IMR-90 (cell line): ENCODE results near the gene NNT. TPM values are rescaled to one million over a fixed set of nuclear protein-coding genes. Genes with fewer than 3 reads are reported as not detected.
A peak's percentile ranks its signal among the peaks of the same experiment; 100 is the strongest.

ENCODE experiments used
- ATAC-seq: fragments of 200-7000 bp; cut with Tn5 transposase; 2 replicates; pipeline ENCODE4 v1.9.1; 2020; ENCODE audit warnings: low read depth, mild to moderate bottlenecking, moderate library complexity
- BruUV-seq: library from RNA; stranded (reverse); fragments of 400-500 nt; replicated peaks from 2 replicates; lab custom pipeline; 2021; lab: Mats Ljungman, UMichigan
- CTCF ChIA-PET: fragments of 300-600 bp; formaldehyde crosslinking; extraction: SDS; loops from one replicate; lab custom pipeline; 2021; ENCODE audit warnings: antibody characterized with exemption; lab: Yijun Ruan, JAX
- POLR2A ChIA-PET: fragments of 300-600 bp; sonication (Branson Sonifier 250); formaldehyde crosslinking; loops from one replicate; lab custom pipeline; 2022; ENCODE audit warnings: antibody characterized with exemption; ENCODE audit not compliant: unreplicated experiment; lab: Charles Lee
- DNase-seq: peaks from one replicate; pipeline ENCODE4 v3.0.0; 2013
- H2AFZ ChIP-seq: replicated peaks from 2 replicates; pipeline ENCODE3; 2013; ENCODE audit warnings: low read length, mild to moderate bottlenecking; ENCODE audit not compliant: poor library complexity
- H2AK5ac ChIP-seq: 2 replicates; pipeline ENCODE4 v1.6.1; 2013; ENCODE audit warnings: low read depth, low read length, inconsistent platforms
- H2AK9ac ChIP-seq: replicated peaks from 2 replicates; pipeline ENCODE3; 2013; ENCODE audit warnings: mild to moderate bottlenecking, low read depth, low read length, moderate library complexity; ENCODE audit not compliant: poor library complexity
- H2BK120ac ChIP-seq: 2 replicates; pipeline ENCODE4 v1.6.1; 2013; ENCODE audit warnings: low read depth, low read length, inconsistent platforms
- H2BK15ac ChIP-seq: 3 replicates; pipeline ENCODE4 v1.6.1; 2013; ENCODE audit warnings: low read depth, low read length, inconsistent platforms
- H2BK20ac ChIP-seq: 2 replicates; pipeline ENCODE4 v1.6.1; 2013; ENCODE audit warnings: low read depth, mild to moderate bottlenecking, inconsistent platforms, low read length, moderate library complexity
- H2BK5ac ChIP-seq: 2 replicates; pipeline ENCODE4 v1.6.1; 2013; ENCODE audit warnings: mild to moderate bottlenecking, low read depth, low read length, inconsistent platforms; ENCODE audit not compliant: poor library complexity, severe bottlenecking
- H3K14ac ChIP-seq: replicated peaks from 2 replicates; pipeline ENCODE4 v1.6.1; 2013; ENCODE audit warnings: low read depth, low read length, inconsistent platforms
- H3K18ac ChIP-seq: 2 replicates; pipeline ENCODE4 v1.6.1; 2013; ENCODE audit warnings: low read depth, low read length, control low read depth
- H3K23ac ChIP-seq: 2 replicates; pipeline ENCODE4 v1.6.1; 2013; ENCODE audit warnings: low read depth, low read length, inconsistent platforms
- H3K27ac ChIP-seq: 2 replicates; pipeline ENCODE4 v1.5.1; 2013; ENCODE audit warnings: mild to moderate bottlenecking, control low read depth, low read length; ENCODE audit not compliant: insufficient read depth
- H3K27me3 ChIP-seq: 2 replicates; pipeline ENCODE4 v1.6.1; 2013; ENCODE audit warnings: low read length; ENCODE audit not compliant: control insufficient read depth, insufficient read depth
- H3K36me3 ChIP-seq: 2 replicates; pipeline ENCODE4 v1.6.1; 2013; ENCODE audit warnings: low read length, mixed read lengths; ENCODE audit not compliant: control insufficient read depth, insufficient read depth
- H3K4ac ChIP-seq: 2 replicates; pipeline ENCODE4 v1.6.1; 2013; ENCODE audit warnings: low read depth, low read length, inconsistent platforms
- H3K4me1 ChIP-seq: 2 replicates; pipeline ENCODE4 v1.6.1; 2013; ENCODE audit warnings: low read length, mixed read lengths; ENCODE audit not compliant: control insufficient read depth, insufficient read depth
- H3K4me2 ChIP-seq: 2 replicates; pipeline ENCODE4 v1.6.1; 2013; ENCODE audit warnings: low read depth, mild to moderate bottlenecking, control low read depth, low read length, moderate library complexity
- H3K4me3 ChIP-seq: 2 replicates; pipeline ENCODE4 v1.5.1; 2013; ENCODE audit warnings: low read depth, mild to moderate bottlenecking, control low read depth, low read length, moderate library complexity; ENCODE audit not compliant: insufficient read depth
- H3K56ac ChIP-seq: 2 replicates; pipeline ENCODE4 v1.6.1; 2013; ENCODE audit warnings: low read length, inconsistent platforms; ENCODE audit not compliant: insufficient read depth; ENCODE audit errors: extremely low read depth
- H3K79me1 ChIP-seq, 2 experiments: 2 replicates each; pipeline ENCODE4 v1.6.1; 2013; ENCODE audit warnings: low read length in 2 of 2, inconsistent platforms in 1 of 2, low read depth in 1 of 2
- H3K9ac ChIP-seq: 2 replicates; pipeline ENCODE4 v1.6.1; 2013; ENCODE audit warnings: low read depth, low read length, control low read depth
- H3K9me1 ChIP-seq: 2 replicates; pipeline ENCODE4 v1.6.1; 2013; ENCODE audit warnings: low read length, inconsistent platforms; ENCODE audit not compliant: insufficient read depth
- H3K9me3 ChIP-seq: 2 replicates; pipeline ENCODE4 v1.6.1; 2013; ENCODE audit warnings: low read length; ENCODE audit not compliant: control insufficient read depth, insufficient read depth
- H4K20me1 ChIP-seq: 2 replicates; pipeline ENCODE4 v1.6.1; 2013; ENCODE audit warnings: low read length, inconsistent platforms; ENCODE audit not compliant: insufficient read depth
- H4K5ac ChIP-seq: 2 replicates; pipeline ENCODE4 v1.6.1; 2013; ENCODE audit warnings: mild to moderate bottlenecking, low read depth, low read length, control low read depth
- H4K8ac ChIP-seq, 2 experiments: 2 replicates each; pipeline ENCODE4 v1.6.1; 2013; ENCODE audit warnings: low read depth in 2 of 2, low read length in 2 of 2, control low read depth in 1 of 2, inconsistent platforms in 1 of 2
- H4K91ac ChIP-seq: 2 replicates; pipeline ENCODE4 v1.6.1; 2013; ENCODE audit warnings: low read depth, low read length, inconsistent platforms; ENCODE audit not compliant: insufficient read depth
- CEBPB ChIP-seq: IDR thresholded peaks from 2 replicates; pipeline ENCODE4 v1.6.1; 2012; ENCODE audit warnings: low read depth, low read length, improper control_type of control experiment
- CHD1 ChIP-seq: IDR thresholded peaks from 2 replicates; pipeline ENCODE4 v1.6.1; 2012; ENCODE audit warnings: low read depth, low read length, improper control_type of control experiment
- CTCF ChIP-seq: conservative IDR thresholded peaks from 2 replicates; pipeline ENCODE4 v1.5.1; 2012; ENCODE audit warnings: mild to moderate bottlenecking, low read depth, low read length, improper control_type of control experiment
- FOS ChIP-seq: fragments of 150-350 bp; IDR thresholded peaks from 2 replicates; pipeline ENCODE4 v1.6.1; 2016; ENCODE audit warnings: low read depth, low read length
- WGBS, 2 experiments: methylation state at CpG; one replicate each; pipeline versions ENCODE4 v1.1.5 to v1.1.7; 2013; ENCODE audit warnings: missing lambda C conversion rate in 2 of 2; ENCODE audit not compliant: insufficient read length in 1 of 2; ENCODE audit errors: extremely low coverage in 2 of 2; 5-methylcytosine and 5-hydroxymethylcytosine counted together
- dilution Hi-C: fragments of 300-500 bp; cut with HindIII; formaldehyde crosslinking; loops from one replicate; pipeline ENCODE4 v1.14.3; 2018; ENCODE audit warnings: low sequenced_read_pairs; ENCODE audit not compliant: unreplicated experiment
- in situ Hi-C: fragments of 300-500 bp; cut with MboI; formaldehyde crosslinking; loops from 3 replicates; pipeline ENCODE4 v1.14.3; 2019; ENCODE audit warnings: low sequenced_read_pairs, inconsistent platforms, mixed read lengths
- intact Hi-C: fragments of 100-400 bp; cut with micrococcal nuclease; formaldehyde crosslinking; loops from 2 replicates; pipeline ENCODE4 v1.10.0; 2022
- polyA plus RNA-seq, 3 experiments: library from polyadenylated mRNA; depleted of rRNA; stranded (reverse); fragments of >200 nt; gene quantifications; 2 replicates each; pipeline ENCODE4 v1.2.3, GENCODE V29; 2012; ENCODE audit warnings: low replicate concordance in 1 of 3
- total RNA-seq: library from RNA; depleted of rRNA; stranded (reverse); fragments of >200 nt; gene quantifications from 2 replicates; pipeline ENCODE4 v1.2.3, GENCODE V29; 2012

NNT gene
- total and polyA plus RNA-seq, 2 of the 4 experiments (the other 2 are of a cell fraction): 23.1 to 57.2 TPM

DNA sequence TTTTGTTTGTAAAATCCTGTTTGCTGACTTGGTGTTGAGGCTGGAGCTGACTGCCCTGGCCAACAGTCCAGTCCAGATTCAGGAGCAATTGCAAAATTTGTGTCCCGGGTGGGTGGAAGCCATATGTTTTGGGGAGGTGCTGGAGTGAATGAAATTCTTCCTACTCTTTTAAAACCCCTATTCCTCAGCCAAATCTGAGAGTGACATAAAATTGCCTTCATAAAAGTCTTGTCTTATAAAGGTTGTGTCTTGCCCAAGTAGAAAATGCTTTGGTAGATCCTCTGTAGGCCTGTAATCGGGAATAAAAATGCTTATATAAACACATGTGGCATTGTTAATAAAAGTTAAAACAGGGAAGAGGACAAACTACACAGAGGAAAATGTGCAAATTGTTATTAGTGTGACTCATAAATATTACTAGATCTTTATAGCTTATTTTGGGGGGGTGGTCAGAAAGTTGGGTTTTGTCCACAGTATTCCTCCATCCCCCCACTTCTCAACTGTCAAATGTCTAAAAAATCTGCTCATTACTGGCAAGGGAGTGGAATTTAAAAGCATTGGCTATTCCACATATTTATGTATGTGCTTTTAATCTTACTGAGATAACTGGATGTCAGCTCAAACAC lies 45.6 kb downstream of the NNT start:
- H3K4me1 ChIP-seq: peaks cover 8% of the 10 kb centered on the region
- intact Hi-C loops: loop anchor here (1.0 to 10.0 kb wide), 2 partner anchors 10 to 346 kb away; no protein-coding TSS in a partner anchor
- H3K4ac ChIP-seq: no peak overlapping the region; the same call in 1 of the 2 replicates
- H2BK20ac ChIP-seq: no peak overlapping the region
- H2BK15ac ChIP-seq: no peak overlapping the region
- DNase-seq: peak; percentile 13
- no peak overlapping the region for H2BK120ac ChIP-seq
- H3K36me3 ChIP-seq: peaks cover 14% of the 10 kb centered on the region
- dilution Hi-C loops: no loop called here
- H3K56ac ChIP-seq: no peak overlapping the region
- H3K4me2 ChIP-seq: peak overlapping the region; percentile 52
- CTCF ChIA-PET: interaction anchor here (0.6 kb wide), 1 partner anchor 215 kb away, joined by 3 read pairs; no protein-coding TSS in a partner anchor
- H3K27ac ChIP-seq: peak overlapping the region; percentile 76; the same call in 1 of the 2 replicates
- H2AK5ac ChIP-seq: no peak overlapping the region
- TF ChIP-seq CTCF (no peak), CHD1 (no peak), FOS (no peak), CEBPB (no peak)
- H4K5ac ChIP-seq: no peak overlapping the region
- H3K14ac ChIP-seq: peak overlapping the region; percentile 39; the same call in 1 of the 2 replicates
- no TSS peak for BruUV-seq
- WGBS, 2 experiments: no CpG with 5 or more reads among the region's 2 CpGs
- peaks cover 0 to 8% of the 10 kb centered on the region in 2 experiments; a peak in 3 of 4 replicates for H3K79me1 ChIP-seq
- H2AK9ac ChIP-seq: no peak overlapping the region
- peaks cover 4% of the 10 kb centered on the region; the same call in 1 of the 2 replicates for H4K20me1 ChIP-seq
- in situ Hi-C loops: no loop called here
- peak overlapping the region; percentile 45 for H2BK5ac ChIP-seq
- peak; percentile 31 for ATAC-seq
- no peaks in the 10 kb centered on the region for H3K27me3 ChIP-seq
- no peak overlapping the region for H3K4me3 ChIP-seq
- POLR2A ChIA-PET: interaction anchor here (0.6 kb wide), 1 partner anchor 39 kb away, joined by 3 read pairs; no protein-coding TSS in a partner anchor
- no peak overlapping the region; the same call in 1 of the 2 replicates for H3K18ac ChIP-seq
- no peak overlapping the region for H3K23ac ChIP-seq
- no peak overlapping the region; the same call in 1 of the 2 replicates for H3K9ac ChIP-seq
- no peak overlapping the region for H4K91ac ChIP-seq
- H3K9me3 ChIP-seq: no peaks in the 10 kb centered on the region
- no peak overlapping the region for H2AFZ ChIP-seq
- peak overlapping the region in 1 of 2 experiments; percentile 11; a peak in 1 of 4 replicates for H4K8ac ChIP-seq
- peaks cover 6% of the 10 kb centered on the region; the same call in 1 of the 2 replicates for H3K9me1 ChIP-seq
